Chondrocyte (in vitro differentiated cells): ENCODE results near the gene CEMP1. TPM values are rescaled to one million over a fixed set of nuclear protein-coding genes. Genes with fewer than 3 reads are reported as not detected.

Source experiments
- DNase-seq: peaks from one replicate; pipeline ENCODE4 v3.0.0; 2021; ENCODE audit warnings: mixed read lengths, low spot score
- H3K27ac Mint-ChIP-seq: one replicate; pipeline ENCODE4 v1.8.0; 2021; ENCODE audit warnings: mild to moderate bottlenecking, moderate library complexity, mixed read lengths; ENCODE audit not compliant: unreplicated experiment
- H3K27me3 Mint-ChIP-seq: 2 replicates; pipeline ENCODE4 v1.8.0; 2021; ENCODE audit warnings: low read depth, mixed read lengths
- H3K36me3 Mint-ChIP-seq: 2 replicates; pipeline ENCODE4 v1.8.0; 2021; ENCODE audit warnings: low read depth, mixed read lengths
- H3K4me1 Mint-ChIP-seq: 2 replicates; pipeline ENCODE4 v1.8.0; 2021; ENCODE audit warnings: low read depth, mild to moderate bottlenecking, mixed read lengths
- H3K4me3 Mint-ChIP-seq: one replicate; pipeline ENCODE4 v1.8.0; 2021; ENCODE audit warnings: mild to moderate bottlenecking, moderate library complexity, mixed read lengths; ENCODE audit not compliant: unreplicated experiment
- H3K9me3 Mint-ChIP-seq: 2 replicates; pipeline ENCODE4 v1.8.0; 2021; ENCODE audit warnings: low read depth, mixed read lengths
- total RNA-seq: library from RNA; stranded (reverse); gene quantifications from 3 replicates; pipeline ENCODE4 v1.2.1, GENCODE V29; 2021
- TF ChIP-seq, protein P1 (sequence below): fragments of 200-600 bp; sonication (generic); IDR thresholded peaks from 2 replicates; pipeline ENCODE4 v1.5.0; 2021; ENCODE audit warnings: antibody characterized with exemption, mild to moderate bottlenecking, moderate library complexity

CEMP1 gene
- total RNA-seq, 1 donor from 2014 or later = not detected

DNA sequence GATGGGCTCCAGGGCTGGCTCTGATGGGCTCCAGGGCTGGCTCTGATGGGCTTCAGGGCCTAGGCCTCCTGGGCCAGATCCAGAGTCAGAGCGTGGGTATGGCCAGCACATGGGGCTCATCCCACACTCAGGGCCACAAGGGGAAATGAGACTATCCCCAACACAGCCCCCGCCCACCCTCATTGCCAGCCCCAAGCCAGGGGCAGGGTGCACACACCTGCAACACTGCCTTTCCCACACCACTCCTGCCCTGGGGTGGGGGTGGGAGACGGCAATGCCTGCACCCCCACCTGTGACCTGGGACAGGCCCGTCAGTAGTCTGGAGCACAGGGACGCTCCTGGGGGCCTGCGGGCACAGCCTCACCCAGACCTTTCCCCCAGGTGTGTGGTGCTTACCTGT lies 31.8 kb downstream of the CEMP1 start:
- peaks cover 2% of the 10 kb centered on the region for H3K36me3 Mint-ChIP-seq
- TF ChIP-seq, protein P1, sequence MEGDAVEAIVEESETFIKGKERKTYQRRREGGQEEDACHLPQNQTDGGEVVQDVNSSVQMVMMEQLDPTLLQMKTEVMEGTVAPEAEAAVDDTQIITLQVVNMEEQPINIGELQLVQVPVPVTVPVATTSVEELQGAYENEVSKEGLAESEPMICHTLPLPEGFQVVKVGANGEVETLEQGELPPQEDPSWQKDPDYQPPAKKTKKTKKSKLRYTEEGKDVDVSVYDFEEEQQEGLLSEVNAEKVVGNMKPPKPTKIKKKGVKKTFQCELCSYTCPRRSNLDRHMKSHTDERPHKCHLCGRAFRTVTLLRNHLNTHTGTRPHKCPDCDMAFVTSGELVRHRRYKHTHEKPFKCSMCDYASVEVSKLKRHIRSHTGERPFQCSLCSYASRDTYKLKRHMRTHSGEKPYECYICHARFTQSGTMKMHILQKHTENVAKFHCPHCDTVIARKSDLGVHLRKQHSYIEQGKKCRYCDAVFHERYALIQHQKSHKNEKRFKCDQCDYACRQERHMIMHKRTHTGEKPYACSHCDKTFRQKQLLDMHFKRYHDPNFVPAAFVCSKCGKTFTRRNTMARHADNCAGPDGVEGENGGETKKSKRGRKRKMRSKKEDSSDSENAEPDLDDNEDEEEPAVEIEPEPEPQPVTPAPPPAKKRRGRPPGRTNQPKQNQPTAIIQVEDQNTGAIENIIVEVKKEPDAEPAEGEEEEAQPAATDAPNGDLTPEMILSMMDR = no peak
- no peaks in the 10 kb centered on the region for H3K9me3 Mint-ChIP-seq
- no peak overlapping the region for H3K4me3 Mint-ChIP-seq
- no peak overlapping the region for H3K27ac Mint-ChIP-seq
- H3K27me3 Mint-ChIP-seq = no peaks in the 10 kb centered on the region
- DNase-seq = no peak
- peaks cover 18% of the 10 kb centered on the region for H3K4me1 Mint-ChIP-seq

DNA sequence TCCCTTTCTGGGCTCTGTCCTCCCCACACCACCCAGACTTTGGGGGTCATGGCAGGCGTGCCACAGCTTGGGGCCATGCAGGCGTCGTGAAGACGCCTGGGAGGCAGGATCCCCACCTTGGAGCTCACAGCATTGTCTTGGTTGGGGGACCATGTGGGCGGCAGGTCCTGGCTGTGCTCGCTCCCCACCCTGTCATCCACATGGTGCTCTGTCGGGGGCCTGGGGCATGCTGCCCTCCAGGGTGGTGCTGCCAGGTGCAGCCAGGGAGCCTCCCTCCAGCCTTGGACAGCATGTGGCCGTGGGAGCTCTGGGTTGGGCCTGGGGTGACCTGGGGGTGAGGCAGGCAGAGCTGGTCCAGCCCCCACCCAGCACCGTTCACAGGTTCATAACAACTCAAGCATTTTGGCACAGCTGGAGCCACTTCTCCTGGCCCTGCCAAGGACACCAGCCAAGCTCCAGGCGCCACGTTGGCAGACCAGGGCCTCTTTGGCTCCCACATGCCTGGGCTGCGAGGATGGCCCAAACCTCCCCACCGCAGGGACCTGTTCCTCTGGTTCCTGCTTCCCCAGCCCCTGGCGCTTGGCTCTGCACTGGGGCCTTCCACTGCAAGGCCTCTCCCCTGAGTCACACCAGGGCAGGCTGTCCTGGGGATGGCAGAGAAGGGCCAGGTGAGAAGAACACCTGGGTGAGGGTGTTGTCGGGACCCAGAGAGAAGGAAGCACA lies 32.5 kb downstream of the CEMP1 start:
- no peaks in the 10 kb centered on the region for H3K27me3 Mint-ChIP-seq
- DNase-seq = no peak
- H3K27ac Mint-ChIP-seq = no peak overlapping the region
- no peaks in the 10 kb centered on the region for H3K9me3 Mint-ChIP-seq
- H3K4me1 Mint-ChIP-seq = peaks cover 18% of the 10 kb centered on the region
- peaks cover 2% of the 10 kb centered on the region for H3K36me3 Mint-ChIP-seq
- no peak overlapping the region for H3K4me3 Mint-ChIP-seq
- TF ChIP-seq, protein P1 = no peak

DNA sequence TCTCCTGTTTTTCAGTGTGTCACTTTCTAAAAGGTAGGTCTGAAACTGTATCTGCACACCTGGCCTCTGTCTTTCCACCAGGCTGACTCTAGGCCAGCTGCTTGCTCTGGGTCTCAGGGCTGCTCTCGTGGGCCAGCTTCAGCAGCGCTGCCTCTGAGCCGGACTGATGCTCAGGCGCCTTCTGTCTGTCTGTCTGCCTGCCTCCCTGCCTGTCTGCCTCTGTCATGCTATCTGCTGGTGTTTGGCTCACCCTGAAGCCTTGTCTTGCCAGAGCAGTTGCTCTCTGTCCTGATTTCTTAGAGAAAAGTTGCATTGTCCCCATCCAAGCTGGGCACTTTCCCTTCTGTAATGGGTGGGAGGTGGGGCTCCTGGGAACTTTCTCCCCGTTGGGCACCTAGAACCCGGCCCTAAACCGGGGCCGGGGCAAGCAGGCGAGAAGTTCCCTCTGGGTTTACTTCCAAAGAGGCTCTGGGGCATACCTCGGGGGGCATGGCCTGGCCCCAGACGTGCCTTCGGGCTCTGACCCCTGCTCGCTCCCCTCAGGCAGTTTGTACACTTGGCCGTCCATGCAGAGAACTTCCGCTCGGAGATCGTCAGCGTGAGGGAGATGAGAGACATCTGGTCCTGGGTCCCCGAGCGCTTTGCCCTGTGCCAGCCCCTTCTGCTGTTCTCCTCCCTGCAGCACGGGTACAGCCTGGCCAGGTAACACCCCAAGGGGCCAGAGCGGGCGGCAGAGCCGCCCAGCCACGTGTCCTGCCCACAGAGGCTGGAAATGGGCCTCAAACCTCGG lies 33.3 kb downstream of the CEMP1 start:
- H3K27me3 Mint-ChIP-seq = no peaks in the 10 kb centered on the region
- H3K36me3 Mint-ChIP-seq = peaks cover 2% of the 10 kb centered on the region
- H3K4me3 Mint-ChIP-seq = no peak overlapping the region
- H3K4me1 Mint-ChIP-seq = peaks cover 17% of the 10 kb centered on the region
- no peak overlapping the region for H3K27ac Mint-ChIP-seq
- no peak for DNase-seq
- H3K9me3 Mint-ChIP-seq = no peaks in the 10 kb centered on the region
- TF ChIP-seq, protein P1 = no peak

DNA sequence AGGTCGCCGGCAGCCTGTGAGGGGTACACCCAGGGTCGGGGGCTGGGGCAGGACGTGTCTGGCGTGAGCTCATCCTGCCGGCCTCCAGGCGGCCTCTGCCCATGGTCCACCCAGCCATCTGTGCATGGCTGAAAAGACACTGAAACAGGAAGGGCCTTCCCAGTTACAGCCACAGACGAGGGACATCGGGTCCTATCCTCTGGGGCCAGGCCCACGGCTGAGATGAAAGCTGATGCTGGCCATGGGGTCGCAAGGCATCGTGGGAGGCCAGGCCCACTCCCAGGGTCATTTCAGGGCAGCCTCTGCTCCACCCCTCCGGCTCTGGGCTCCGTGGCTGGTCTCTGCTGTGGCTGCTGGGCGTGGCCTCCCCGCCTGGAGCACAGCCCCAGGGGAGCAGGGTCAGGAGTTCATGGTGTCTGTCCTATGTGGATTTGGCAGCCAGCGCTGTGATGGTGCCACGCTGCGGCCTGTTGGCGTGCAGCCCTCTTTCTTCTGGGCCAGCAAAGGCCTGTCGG lies 34.0 kb downstream of the CEMP1 start:
- H3K36me3 Mint-ChIP-seq = peaks cover 2% of the 10 kb centered on the region
- H3K27ac Mint-ChIP-seq = no peak overlapping the region
- H3K4me3 Mint-ChIP-seq = no peak overlapping the region
- H3K27me3 Mint-ChIP-seq = no peaks in the 10 kb centered on the region
- no peaks in the 10 kb centered on the region for H3K9me3 Mint-ChIP-seq
- TF ChIP-seq, protein P1 = no peak
- no peak for DNase-seq
- peaks cover 12% of the 10 kb centered on the region for H3K4me1 Mint-ChIP-seq
